K562 (cell line): ENCODE results near the gene YOD1. TPM values are rescaled to one million over a fixed set of nuclear protein-coding genes. Genes with fewer than 3 reads are reported as not detected.

Experiments used
- ATAC-seq: fragments of 200-7000 bp; cut with Tn5 transposase; 3 replicates; pipeline ENCODE4 v1.9.1; 2020; ENCODE audit warnings: moderate library complexity
- BruUV-seq: library from RNA; stranded (reverse); fragments of 400-500 nt; replicated peaks from 2 replicates; lab custom pipeline; 2021; lab: Mats Ljungman, UMichigan
- CTCF ChIA-PET: fragments of 300-600 bp; formaldehyde crosslinking; extraction: SDS; loops from one replicate; lab custom pipeline; 2021; ENCODE audit warnings: low intra/inter-chr PET ratio; lab: Yijun Ruan, JAX
- POLR2A ChIA-PET: fragments of 300-600, 350-650 bp; sonication (Branson Sonifier 250); formaldehyde crosslinking; extraction: SDS; loops from one replicate; lab custom pipeline; 2021; ENCODE audit warnings: antibody characterized with exemption, inconsistent platforms; lab: Yijun Ruan, JAX
- DNase-seq, 4 experiments: peaks; one replicate each; pipeline versions ENCODE4 v3.0.0 to v3.0.0-alpha.2; 2011 to 2018; ENCODE audit warnings: low spot score in 3 of 4, mixed read lengths in 3 of 4; ENCODE audit errors: extremely low read depth in 1 of 4
- FAIRE-seq: peaks from 2 replicates; lab custom pipeline; 2011; peaks lifted over from hg19 to GRCh38; lab: Jason Lieb, UNC
- H2AFZ ChIP-seq: 2 replicates; pipeline ENCODE4 v1.6.0; 2011; ENCODE audit warnings: low read depth, low read length, control low read depth, inconsistent platforms
- H3K27ac ChIP-seq: fragments of 200-600 bp; 3 replicates; pipeline ENCODE4 v1.8.0; 2011; ENCODE audit warnings: low read depth, mild to moderate bottlenecking, control low read depth, inconsistent platforms, low read length, moderate library complexity, mixed read lengths; ENCODE audit errors: extremely low read depth
- H3K27me3 ChIP-seq, 2 experiments: fragments of 300-600 bp in 1 of 2; 2 replicates in 1 of 2; 3 replicates in 1 of 2; pipeline versions ENCODE4 v1.6.0 to v1.8.0; 2011; ENCODE audit warnings: inconsistent platforms in 2 of 2, low read length in 2 of 2, mild to moderate bottlenecking in 1 of 2, mixed read lengths in 1 of 2, moderate library complexity in 1 of 2; ENCODE audit not compliant: control insufficient read depth in 2 of 2, insufficient read depth in 2 of 2
- H3K36me3 ChIP-seq: fragments of 300-600 bp; 3 replicates; pipeline ENCODE4 v1.8.0; 2011; ENCODE audit warnings: mild to moderate bottlenecking, low read length, inconsistent platforms; ENCODE audit not compliant: control insufficient read depth, insufficient read depth
- H3K4me1 ChIP-seq, 2 experiments: fragments of 200-600 bp in 1 of 2; replicated peaks in 1 of 2; 2 replicates in 1 of 2; 3 replicates in 1 of 2; pipeline versions ENCODE4 v1.5.1 to v1.8.0; 2011; ENCODE audit warnings: inconsistent platforms in 2 of 2, low read length in 2 of 2, mild to moderate bottlenecking in 1 of 2, mixed read lengths in 1 of 2, moderate library complexity in 1 of 2; ENCODE audit not compliant: control insufficient read depth in 2 of 2, insufficient read depth in 2 of 2
- H3K4me2 ChIP-seq: 2 replicates; pipeline ENCODE4 v1.6.1; 2011; ENCODE audit warnings: low read length, control low read depth, inconsistent platforms, mixed read lengths; ENCODE audit not compliant: insufficient read depth
- H3K4me3 ChIP-seq: fragments of 200-600 bp; sonication (generic), shearing (Covaris generic); 2 replicates; pipeline ENCODE4 v1.5.1; 2016; ENCODE audit warnings: control low read depth, inconsistent platforms
- H3K79me2 ChIP-seq: fragments of 200-600 bp; 3 replicates; pipeline ENCODE4 v1.8.0; 2011; ENCODE audit warnings: low read length, inconsistent platforms; ENCODE audit not compliant: control insufficient read depth, insufficient read depth
- H3K9ac ChIP-seq, 2 experiments: 2 replicates each; pipeline versions ENCODE4 v1.6.0 to v1.6.1; 2011; ENCODE audit warnings: low read depth in 2 of 2, low read length in 2 of 2, control low read depth in 1 of 2, inconsistent platforms in 1 of 2, mild to moderate bottlenecking in 1 of 2, mixed read lengths in 1 of 2; ENCODE audit not compliant: insufficient read depth in 1 of 2
- H3K9me1 ChIP-seq: one replicate; pipeline ENCODE4 v1.6.0; 2011; ENCODE audit warnings: inconsistent platforms, mild to moderate bottlenecking, low read length, moderate library complexity; ENCODE audit not compliant: control insufficient read depth, insufficient read depth
- H3K9me3 ChIP-seq: replicated peaks from 2 replicates; pipeline ENCODE4 v1.5.1; 2011; ENCODE audit warnings: low read depth, low read length, inconsistent platforms; ENCODE audit not compliant: control insufficient read depth, insufficient read depth
- H4K20me1 ChIP-seq: replicated peaks from 2 replicates; pipeline ENCODE4 v1.6.1; 2011; ENCODE audit warnings: low read length, inconsistent platforms, mixed read lengths; ENCODE audit not compliant: control insufficient read depth, insufficient read depth
- CBX1 ChIP-seq: sonication (generic); IDR thresholded peaks from 2 replicates; pipeline ENCODE4 v1.6.1; 2016; ENCODE audit warnings: antibody characterized with exemption, low read depth, mild to moderate bottlenecking
- CEBPG ChIP-seq, 3 experiments: fragments of 200-800 bp in 1 of 3; sonication (Bioruptor generic) in 1 of 3; sonication (generic) in 1 of 3; formaldehyde crosslinking in 1 of 3; IDR thresholded peaks in 2 of 3; conservative IDR thresholded peaks in 1 of 3; 2 replicates each; pipeline versions ENCODE4 v1.6.1 to v1.8.0; 2016 to 2022; ENCODE audit warnings: missing compliant biosample characterization in 2 of 3, missing genetic modification characterization in 2 of 3, mild to moderate bottlenecking in 1 of 3, missing genetic modification reagents in 1 of 3
- NCOA1 ChIP-seq: fragments of 450-650 bp; IDR thresholded peaks from 2 replicates; pipeline ENCODE4 v1.6.1; 2016; ENCODE audit warnings: low read depth
- RCOR1 ChIP-seq, 2 experiments: IDR thresholded peaks; 2 replicates each; pipeline ENCODE4 v1.6.1; 2012; ENCODE audit warnings: low read depth in 2 of 2, low read length in 2 of 2, borderline replicate concordance in 1 of 2, improper control_type of control experiment in 1 of 2
- TRIM24 ChIP-seq, 2 experiments: fragments of 450-650 bp; IDR thresholded peaks; 2 replicates each; pipeline ENCODE4 v1.6.1; 2016
- ZNF165 ChIP-seq: fragments of 250-450 bp; sonication (Bioruptor Pico); IDR thresholded peaks from 2 replicates; pipeline ENCODE4 v1.4.0; 2020; ENCODE audit warnings: borderline replicate concordance
- WGBS: fragments of 100-300 bp; shearing (Covaris generic); methylation state at CpG from one replicate; pipeline ENCODE4 v1.1.6; 2016; ENCODE audit warnings: low coverage, mixed read lengths; ENCODE audit not compliant: insufficient coverage; ENCODE audit errors: missing lambda C conversion rate; 5-methylcytosine and 5-hydroxymethylcytosine counted together
- in situ Hi-C: fragments of 300-500 bp; cut with MboI; formaldehyde crosslinking; loops from 4 replicates; pipeline ENCODE4 v1.15.0; 2018; ENCODE audit warnings: inconsistent platforms, mixed read lengths
- intact Hi-C: fragments of 100-400 bp; cut with micrococcal nuclease; formaldehyde crosslinking; loops from 2 replicates; pipeline ENCODE4 v1.14.2; 2022
- polyA plus RNA-seq, 8 experiments: library from polyadenylated mRNA; depleted of rRNA in 4 of 8; stranded (reverse) in 5 of 8; unstranded in 3 of 8; fragments of >200 nt; fragmentation: Nextera tagmentation in 2 of 8; fragmentation: Illumina TruSeq in 1 of 8; extraction: Ambion mirVana in 2 of 8; extraction: Trizol in 1 of 8; gene quantifications; 2 replicates each; pipeline versions ENCODE4 v1.2.1 to v1.2.3, GENCODE V29; 2011 to 2014; ENCODE audit warnings: inconsistent platforms in 1 of 8, missing spikeins in 1 of 8
- total RNA-seq, 7 experiments: library from RNA; depleted of rRNA in 6 of 7; stranded (reverse); fragments of >200 nt in 6 of 7; fragmentation: Illumina TruSeq in 2 of 7; extraction: Trizol in 2 of 7; gene quantifications; 2 replicates each; pipeline versions ENCODE4 v1.2.1 to v1.2.3, GENCODE V29; 2011 to 2021; ENCODE audit warnings: low replicate concordance in 1 of 7
- TF ChIP-seq, protein P1 (sequence below): IDR thresholded peaks from 2 replicates; pipeline ENCODE4 v1.6.1; 2011; ENCODE audit warnings: borderline replicate concordance, low read depth, mild to moderate bottlenecking, moderate library complexity, low read length; ENCODE audit not compliant: insufficient read depth, poor library complexity, severe bottlenecking
- TF ChIP-seq, protein P2 (sequence below): fragments of 450-650 bp; IDR thresholded peaks from 2 replicates; pipeline ENCODE4 v1.6.1; 2016; ENCODE audit warnings: mild to moderate bottlenecking

YOD1 gene
- total and polyA plus RNA-seq, 9 of the 15 experiments (the other 6 are each of a cell fraction or from before 2014, with no cell fraction given) = 18.2 to 78.1 (median 46.9) TPM

GRCh38 chr1:206998816-206999215 is 52.2 kb downstream of the YOD1 start:
- H4K20me1 ChIP-seq = no peaks in the 10 kb centered on the region
- no peak overlapping the region for H3K4me2 ChIP-seq
- no TSS peak for BruUV-seq
- H2AFZ ChIP-seq = no peak overlapping the region
- in situ Hi-C loops (no loop called here), intact Hi-C loops (no loop called here)
- H3K4me1 ChIP-seq = peaks cover 5 to 18% of the 10 kb centered on the region in 2 experiments; a peak in 4 of 5 replicates
- H3K9me3 ChIP-seq = no peaks in the 10 kb centered on the region
- POLR2A ChIA-PET = interaction anchor here (0.8 to 1.6 kb wide), 2 partner anchors 17 to 28 kb away, joined by 4 read pairs; no protein-coding TSS in a partner anchor
- DNase-seq (no peak), FAIRE-seq (no peak)
- WGBS = 75% methylated on average over 2 of the region's 2 CpGs
- no peaks in the 10 kb centered on the region for H3K27me3 ChIP-seq
- H3K4me3 ChIP-seq = no peak overlapping the region
- no peaks in the 10 kb centered on the region for H3K79me2 ChIP-seq
- no peak overlapping the region for H3K27ac ChIP-seq
- no peaks in the 10 kb centered on the region for H3K36me3 ChIP-seq
- TF ChIP-seq CEBPG (CRISPR knock-in tag; IDR thresholded peaks at IDR 0.05) = no peak
- TF ChIP-seq CEBPG (tag; conservative IDR thresholded peaks at IDR 0.05 in 1 of 2, IDR thresholded peaks at IDR 0.05 in 1 of 2) = 0 out of 4 replicates have a peak, but pooled peaks have one; percentile 8 to 19
- TF ChIP-seq NCOA1 = no peak
- no peak for TF ChIP-seq TRIM24 (IDR thresholded peaks at IDR 0.05)
- no peak for TF ChIP-seq RCOR1 (IDR thresholded peaks at IDR 0.05; ENCODE audit: borderline replicate concordance in 1 of 2, low read depth in 2 of 2, low read length in 2 of 2)
- no peak for TF ChIP-seq CBX1
- no peak for TF ChIP-seq ZNF165 (CRISPR knock-in tag)
- TF ChIP-seq, protein P1, sequence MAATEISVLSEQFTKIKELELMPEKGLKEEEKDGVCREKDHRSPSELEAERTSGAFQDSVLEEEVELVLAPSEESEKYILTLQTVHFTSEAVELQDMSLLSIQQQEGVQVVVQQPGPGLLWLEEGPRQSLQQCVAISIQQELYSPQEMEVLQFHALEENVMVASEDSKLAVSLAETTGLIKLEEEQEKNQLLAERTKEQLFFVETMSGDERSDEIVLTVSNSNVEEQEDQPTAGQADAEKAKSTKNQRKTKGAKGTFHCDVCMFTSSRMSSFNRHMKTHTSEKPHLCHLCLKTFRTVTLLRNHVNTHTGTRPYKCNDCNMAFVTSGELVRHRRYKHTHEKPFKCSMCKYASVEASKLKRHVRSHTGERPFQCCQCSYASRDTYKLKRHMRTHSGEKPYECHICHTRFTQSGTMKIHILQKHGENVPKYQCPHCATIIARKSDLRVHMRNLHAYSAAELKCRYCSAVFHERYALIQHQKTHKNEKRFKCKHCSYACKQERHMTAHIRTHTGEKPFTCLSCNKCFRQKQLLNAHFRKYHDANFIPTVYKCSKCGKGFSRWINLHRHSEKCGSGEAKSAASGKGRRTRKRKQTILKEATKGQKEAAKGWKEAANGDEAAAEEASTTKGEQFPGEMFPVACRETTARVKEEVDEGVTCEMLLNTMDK = no peak
- TF ChIP-seq, protein P2, sequence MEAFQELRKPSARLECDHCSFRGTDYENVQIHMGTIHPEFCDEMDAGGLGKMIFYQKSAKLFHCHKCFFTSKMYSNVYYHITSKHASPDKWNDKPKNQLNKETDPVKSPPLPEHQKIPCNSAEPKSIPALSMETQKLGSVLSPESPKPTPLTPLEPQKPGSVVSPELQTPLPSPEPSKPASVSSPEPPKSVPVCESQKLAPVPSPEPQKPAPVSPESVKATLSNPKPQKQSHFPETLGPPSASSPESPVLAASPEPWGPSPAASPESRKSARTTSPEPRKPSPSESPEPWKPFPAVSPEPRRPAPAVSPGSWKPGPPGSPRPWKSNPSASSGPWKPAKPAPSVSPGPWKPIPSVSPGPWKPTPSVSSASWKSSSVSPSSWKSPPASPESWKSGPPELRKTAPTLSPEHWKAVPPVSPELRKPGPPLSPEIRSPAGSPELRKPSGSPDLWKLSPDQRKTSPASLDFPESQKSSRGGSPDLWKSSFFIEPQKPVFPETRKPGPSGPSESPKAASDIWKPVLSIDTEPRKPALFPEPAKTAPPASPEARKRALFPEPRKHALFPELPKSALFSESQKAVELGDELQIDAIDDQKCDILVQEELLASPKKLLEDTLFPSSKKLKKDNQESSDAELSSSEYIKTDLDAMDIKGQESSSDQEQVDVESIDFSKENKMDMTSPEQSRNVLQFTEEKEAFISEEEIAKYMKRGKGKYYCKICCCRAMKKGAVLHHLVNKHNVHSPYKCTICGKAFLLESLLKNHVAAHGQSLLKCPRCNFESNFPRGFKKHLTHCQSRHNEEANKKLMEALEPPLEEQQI = no peak
- TF ChIP-seq, all 486 proteins: peak for 1
- ATAC-seq = peak; percentile 36
- Histone ChIP-seq H3K9ac (no peak overlapping the region), H3K9me1 (no peaks in the 10 kb centered on the region)
- CTCF ChIA-PET = no interaction called here

Other genes with a start within 250 kb of the YOD1 start
Only the 7 nearest of the 9 such genes appear.
- not detected in 2 replicates for gene FCMR, start 129.3 kb downstream of the YOD1 start, total RNA-seq (2014; rRNA removed)
- not detected in 2 replicates for gene FCMR, start 129.3 kb downstream of the YOD1 start, total RNA-seq (2014; rRNA removed; fragmentation: Illumina TruSeq; extraction: Trizol)
- 0.11 TPM in 1 of 2 replicates, not detected in the other for gene FCMR, start 129.3 kb downstream of the YOD1 start, total RNA-seq (2015; rRNA removed; fragmentation: Illumina TruSeq; extraction: Trizol)
- gene FCMR, start 129.3 kb downstream of the YOD1 start, total RNA-seq (2021) = 0.54 and 0.82 TPM in 2 replicates
- gene FCMR, start 129.3 kb downstream of the YOD1 start, polyA plus RNA-seq (2011; rRNA removed) = not detected in 2 replicates
- 0.30 and 0.32 TPM in 2 replicates for gene FCMR, start 129.3 kb downstream of the YOD1 start, polyA plus RNA-seq (2014; fragmentation: Illumina TruSeq; extraction: Trizol)
- under 1 TPM in 1 of 2 experiments, not detected in 1; 0.11 TPM for gene FCMR, start 129.3 kb downstream of the YOD1 start, polyA plus RNA-seq (2014; fragmentation: Nextera tagmentation; extraction: Ambion mirVana)
- gene FCMR, start 129.3 kb downstream of the YOD1 start, polyA plus RNA-seq (2014; rRNA removed) = not detected in 2 replicates
- gene PIGR, start 104.7 kb downstream of the YOD1 start, total RNA-seq (2014; rRNA removed) = 0.05 TPM in 1 of 2 replicates, not detected in the other
- gene PIGR, start 104.7 kb downstream of the YOD1 start, total RNA-seq (2014; rRNA removed; fragmentation: Illumina TruSeq; extraction: Trizol) = not detected in 2 replicates
- 0.04 TPM in 1 of 2 replicates, not detected in the other for gene PIGR, start 104.7 kb downstream of the YOD1 start, total RNA-seq (2015; rRNA removed; fragmentation: Illumina TruSeq; extraction: Trizol)
- gene PIGR, start 104.7 kb downstream of the YOD1 start, total RNA-seq (2021) = 1.5 and 2.7 TPM in 2 replicates
- not detected in 2 replicates for gene PIGR, start 104.7 kb downstream of the YOD1 start, polyA plus RNA-seq (2011; rRNA removed)
- gene PIGR, start 104.7 kb downstream of the YOD1 start, polyA plus RNA-seq (2014; fragmentation: Illumina TruSeq; extraction: Trizol) = 0.03 TPM in 1 of 2 replicates, not detected in the other
- gene PIGR, start 104.7 kb downstream of the YOD1 start, polyA plus RNA-seq (2014; fragmentation: Nextera tagmentation; extraction: Ambion mirVana) = under 1 TPM; 0.01 to 0.03 TPM
- not detected in 2 replicates for gene PIGR, start 104.7 kb downstream of the YOD1 start, polyA plus RNA-seq (2014; rRNA removed)
- gene FCAMR, start 80.7 kb downstream of the YOD1 start, total RNA-seq (2014; rRNA removed) = not detected in 2 replicates
- gene FCAMR, start 80.7 kb downstream of the YOD1 start, total RNA-seq (2014; rRNA removed; fragmentation: Illumina TruSeq; extraction: Trizol) = not detected in 2 replicates
- gene FCAMR, start 80.7 kb downstream of the YOD1 start, total RNA-seq (2015; rRNA removed; fragmentation: Illumina TruSeq; extraction: Trizol) = not detected in 2 replicates
- not detected in 2 replicates for gene FCAMR, start 80.7 kb downstream of the YOD1 start, total RNA-seq (2021)
- not detected in 2 replicates for gene FCAMR, start 80.7 kb downstream of the YOD1 start, polyA plus RNA-seq (2011; rRNA removed)
- gene FCAMR, start 80.7 kb downstream of the YOD1 start, polyA plus RNA-seq (2014; fragmentation: Illumina TruSeq; extraction: Trizol) = not detected in 2 replicates
- not detected for gene FCAMR, start 80.7 kb downstream of the YOD1 start, polyA plus RNA-seq (2014; fragmentation: Nextera tagmentation; extraction: Ambion mirVana)
- gene FCAMR, start 80.7 kb downstream of the YOD1 start, polyA plus RNA-seq (2014; rRNA removed) = not detected in 2 replicates
- gene C1orf116, start 18.5 kb downstream of the YOD1 start, total RNA-seq (2014; rRNA removed) = 1.8 TPM in 2 replicates
- 0.80 and 0.95 TPM in 2 replicates for gene C1orf116, start 18.5 kb downstream of the YOD1 start, total RNA-seq (2014; rRNA removed; fragmentation: Illumina TruSeq; extraction: Trizol)
- gene C1orf116, start 18.5 kb downstream of the YOD1 start, total RNA-seq (2015; rRNA removed; fragmentation: Illumina TruSeq; extraction: Trizol) = 0.80 and 0.87 TPM in 2 replicates
- 2.6 and 2.7 TPM in 2 replicates for gene C1orf116, start 18.5 kb downstream of the YOD1 start, total RNA-seq (2021)
- 1.2 and 2.6 TPM in 2 replicates for gene C1orf116, start 18.5 kb downstream of the YOD1 start, polyA plus RNA-seq (2011; rRNA removed)
- 3.0 and 3.1 TPM in 2 replicates for gene C1orf116, start 18.5 kb downstream of the YOD1 start, polyA plus RNA-seq (2014; fragmentation: Illumina TruSeq; extraction: Trizol)
- gene C1orf116, start 18.5 kb downstream of the YOD1 start, polyA plus RNA-seq (2014; fragmentation: Nextera tagmentation; extraction: Ambion mirVana) = under 1 TPM; 0.62 to 0.69 TPM
- gene C1orf116, start 18.5 kb downstream of the YOD1 start, polyA plus RNA-seq (2014; rRNA removed) = 0.62 and 0.95 TPM in 2 replicates
- gene PFKFB2, start 2.1 kb upstream of the YOD1 start, total RNA-seq (2014; rRNA removed) = 10.5 and 12.3 TPM in 2 replicates
- 21.9 and 26.2 TPM in 2 replicates for gene PFKFB2, start 2.1 kb upstream of the YOD1 start, total RNA-seq (2014; rRNA removed; fragmentation: Illumina TruSeq; extraction: Trizol)
- 17.3 and 17.8 TPM in 2 replicates for gene PFKFB2, start 2.1 kb upstream of the YOD1 start, total RNA-seq (2015; rRNA removed; fragmentation: Illumina TruSeq; extraction: Trizol)
- 20.4 and 22.9 TPM in 2 replicates for gene PFKFB2, start 2.1 kb upstream of the YOD1 start, total RNA-seq (2021)
- gene PFKFB2, start 2.1 kb upstream of the YOD1 start, polyA plus RNA-seq (2011; rRNA removed) = 24.1 and 26.0 TPM in 2 replicates
- 13.5 and 16.4 TPM in 2 replicates for gene PFKFB2, start 2.1 kb upstream of the YOD1 start, polyA plus RNA-seq (2014; fragmentation: Illumina TruSeq; extraction: Trizol)
- 1 to 10 TPM; 6.9 to 7.6 TPM for gene PFKFB2, start 2.1 kb upstream of the YOD1 start, polyA plus RNA-seq (2014; fragmentation: Nextera tagmentation; extraction: Ambion mirVana)
- gene PFKFB2, start 2.1 kb upstream of the YOD1 start, polyA plus RNA-seq (2014; rRNA removed) = 11.7 and 11.9 TPM in 2 replicates
- not detected in 2 replicates for gene C4BPB, start 37.7 kb upstream of the YOD1 start, total RNA-seq (2014; rRNA removed)
- not detected in 2 replicates for gene C4BPB, start 37.7 kb upstream of the YOD1 start, total RNA-seq (2014; rRNA removed; fragmentation: Illumina TruSeq; extraction: Trizol)
- gene C4BPB, start 37.7 kb upstream of the YOD1 start, total RNA-seq (2015; rRNA removed; fragmentation: Illumina TruSeq; extraction: Trizol) = not detected in 2 replicates
- not detected in 2 replicates for gene C4BPB, start 37.7 kb upstream of the YOD1 start, total RNA-seq (2021)
- not detected in 2 replicates for gene C4BPB, start 37.7 kb upstream of the YOD1 start, polyA plus RNA-seq (2011; rRNA removed)
- not detected in 2 replicates for gene C4BPB, start 37.7 kb upstream of the YOD1 start, polyA plus RNA-seq (2014; fragmentation: Illumina TruSeq; extraction: Trizol)
- gene C4BPB, start 37.7 kb upstream of the YOD1 start, polyA plus RNA-seq (2014; fragmentation: Nextera tagmentation; extraction: Ambion mirVana) = not detected
- gene C4BPB, start 37.7 kb upstream of the YOD1 start, polyA plus RNA-seq (2014; rRNA removed) = not detected in 2 replicates
- gene C4BPA, start 53.0 kb upstream of the YOD1 start, total RNA-seq (2014; rRNA removed) = not detected in 2 replicates
- gene C4BPA, start 53.0 kb upstream of the YOD1 start, total RNA-seq (2014; rRNA removed; fragmentation: Illumina TruSeq; extraction: Trizol) = 0.10 and 0.15 TPM in 2 replicates
- 0.22 and 0.23 TPM in 2 replicates for gene C4BPA, start 53.0 kb upstream of the YOD1 start, total RNA-seq (2015; rRNA removed; fragmentation: Illumina TruSeq; extraction: Trizol)
- 0.18 and 0.47 TPM in 2 replicates for gene C4BPA, start 53.0 kb upstream of the YOD1 start, total RNA-seq (2021)
- 0.04 TPM in 1 of 2 replicates, not detected in the other for gene C4BPA, start 53.0 kb upstream of the YOD1 start, polyA plus RNA-seq (2011; rRNA removed)
- 0.06 and 0.07 TPM in 2 replicates for gene C4BPA, start 53.0 kb upstream of the YOD1 start, polyA plus RNA-seq (2014; fragmentation: Illumina TruSeq; extraction: Trizol)
- gene C4BPA, start 53.0 kb upstream of the YOD1 start, polyA plus RNA-seq (2014; fragmentation: Nextera tagmentation; extraction: Ambion mirVana) = under 1 TPM in 1 of 2 experiments, not detected in 1; 0.06 TPM
- gene C4BPA, start 53.0 kb upstream of the YOD1 start, polyA plus RNA-seq (2014; rRNA removed) = not detected in 2 replicates